ENCODE measurements around the gene ARHGAP30.
"Not testable (repeated sequence)": the region's sequence is repeated elsewhere in the genome, so short reads cannot be mapped to it uniquely, and the experiment has no call there.

Gene ARHGAP30

GRCh38 chr1:161069731-161070270 lies at the start of gene ARHGAP30:
Gene ARHGAP30, minus strand, starts transcription at chr1:161069891. Its CDS starts 267 bp downstream, at chr1:161069624.
- no peak for DNase-seq

- DNase-seq: peak; percentile 6
Measured at GRCh38 chr1:161117759-161118581, 48.3 kb upstream of the ARHGAP30 start, which contains the start of the genes NIT1 and PFDN2. Gene NIT1, plus strand, starts transcription at chr1:161118105. Its CDS starts 72 bp downstream, at chr1:161118177. Gene PFDN2, minus strand, starts transcription at chr1:161118037. Its CDS starts 11 bp downstream, at chr1:161118026.

- DNase-seq: not testable (repeated sequence)
Measured at GRCh38 chr1:161115961-161116360, 46.3 kb upstream of the ARHGAP30 start.

GRCh38 chr1:161115132-161115711 lies 45.5 kb upstream of the ARHGAP30 start:
- no peak for DNase-seq

GRCh38 chr1:161114556-161114955 lies 44.9 kb upstream of the ARHGAP30 start:
- no peak for DNase-seq

- DNase-seq: no peak
Measured at GRCh38 chr1:161113915-161114314, 44.2 kb upstream of the ARHGAP30 start.

GRCh38 chr1:161111527-161111926 lies 41.8 kb upstream of the ARHGAP30 start:
- no peak for DNase-seq

GRCh38 chr1:161111117-161111516 lies 41.4 kb upstream of the ARHGAP30 start:
- no peak for DNase-seq

GRCh38 chr1:161106431-161106830 lies 36.7 kb upstream of the ARHGAP30 start:
- DNase-seq: no peak

- no peak for DNase-seq
Measured at GRCh38 chr1:161100556-161100955, 30.9 kb upstream of the ARHGAP30 start.

- DNase-seq: no peak
Measured at GRCh38 chr1:161099090-161099802, 29.6 kb upstream of the ARHGAP30 start.

GRCh38 chr1:161098210-161099068 lies 28.7 kb upstream of the ARHGAP30 start, which contains the start of gene KLHDC9:
Gene KLHDC9, plus strand, starts transcription at chr1:161098361. Its CDS starts 175 bp downstream, at chr1:161098536.
- DNase-seq: no peak

GRCh38 chr1:161096530-161096929 lies 26.8 kb upstream of the ARHGAP30 start:
- DNase-seq: no peak

- no peak for DNase-seq
Measured at GRCh38 chr1:161096015-161096414, 26.3 kb upstream of the ARHGAP30 start.

- DNase-seq: no peak
Measured at GRCh38 chr1:161095230-161095629, 25.5 kb upstream of the ARHGAP30 start.

- DNase-seq: no peak
Measured at GRCh38 chr1:161094481-161094880, 24.8 kb upstream of the ARHGAP30 start.

- no peak for DNase-seq
Measured at GRCh38 chr1:161092621-161093028, 22.9 kb upstream of the ARHGAP30 start.

GRCh38 chr1:161091796-161092507 lies 22.3 kb upstream of the ARHGAP30 start:
- no peak for DNase-seq

GRCh38 chr1:161091093-161091492 lies 21.4 kb upstream of the ARHGAP30 start:
- DNase-seq: no peak

GRCh38 chr1:161090617-161091016 lies 20.9 kb upstream of the ARHGAP30 start:
- no peak for DNase-seq

GRCh38 chr1:161089938-161090337 lies 20.2 kb upstream of the ARHGAP30 start:
- DNase-seq: no peak
